NCI-H2227 (cell line): ENCODE data around the gene DYNLT5.
"Not testable (repeated sequence)": the region's sequence is repeated elsewhere in the genome, so short reads cannot be mapped to it uniquely, and the experiment has no call there.

Experiments
- DNase-seq: peaks from one replicate; lab custom pipeline; 2025; ENCODE audit not compliant: unreplicated experiment; lab: John Stamatoyannopoulos, UW

DYNLT5 gene

GRCh38 chr1:66747501-66747900, 4.8 kb upstream of the DYNLT5 start:
- no peak for DNase-seq

DNA sequence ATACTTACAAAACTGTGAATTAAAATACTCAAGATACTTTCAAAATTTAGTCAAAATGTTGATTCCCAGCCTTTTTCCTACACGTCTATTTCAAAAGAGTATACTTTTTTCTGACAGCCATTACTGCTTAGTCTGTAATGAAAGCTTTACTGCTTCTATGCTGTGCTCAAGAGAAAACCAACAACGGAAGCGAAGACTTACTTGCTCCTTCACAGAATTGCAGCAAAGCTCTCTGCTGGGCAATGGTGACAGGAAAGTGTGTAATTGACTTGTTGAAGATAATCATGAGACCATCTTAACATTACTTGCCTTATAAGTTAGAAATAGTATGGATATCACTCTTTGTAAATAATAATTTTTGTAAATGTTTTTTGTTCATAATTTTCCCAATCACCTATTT, 1.7 kb upstream of the DYNLT5 start:
- no peak for DNase-seq

- DNase-seq: no peak
Measured at GRCh38 chr1:66751160-66751559, 1.1 kb upstream of the DYNLT5 start.

DNA sequence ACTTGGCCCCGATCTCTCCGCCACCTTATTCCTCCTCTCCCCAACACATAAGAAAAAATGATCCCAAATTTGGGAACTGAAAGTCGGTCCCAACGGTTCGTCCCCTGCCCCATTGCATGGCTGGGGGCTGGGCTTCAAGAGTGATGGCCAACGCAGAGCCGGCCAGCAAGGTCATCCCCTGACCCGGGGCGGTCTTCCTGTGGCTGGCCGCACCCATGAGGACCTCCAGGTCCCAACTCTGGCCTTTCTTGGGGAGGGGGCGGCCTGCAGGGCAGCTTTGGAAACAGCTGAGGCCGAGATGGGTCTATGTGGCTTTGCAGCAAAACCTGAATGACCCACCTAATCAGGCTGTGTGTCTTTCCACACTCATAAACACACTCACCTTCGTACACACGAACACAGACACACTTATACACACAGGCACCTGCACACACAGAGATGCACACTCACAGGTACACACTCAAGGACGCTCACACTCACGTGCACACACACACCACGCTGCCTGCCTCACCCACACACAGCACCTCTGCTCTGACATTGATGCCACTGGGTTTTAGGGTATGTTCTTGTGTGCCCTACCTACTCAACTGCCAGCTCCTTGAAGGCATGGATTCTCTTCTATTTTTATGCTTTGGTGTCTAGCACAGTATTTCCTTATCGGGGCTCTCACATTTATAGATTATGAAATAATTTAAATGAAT, 562 bp downstream of the DYNLT5 start:
- DNase-seq: no peak

- DNase-seq: no peak
Measured at GRCh38 chr1:66757722-66758240, 5.5 kb downstream of the DYNLT5 start.

DNA sequence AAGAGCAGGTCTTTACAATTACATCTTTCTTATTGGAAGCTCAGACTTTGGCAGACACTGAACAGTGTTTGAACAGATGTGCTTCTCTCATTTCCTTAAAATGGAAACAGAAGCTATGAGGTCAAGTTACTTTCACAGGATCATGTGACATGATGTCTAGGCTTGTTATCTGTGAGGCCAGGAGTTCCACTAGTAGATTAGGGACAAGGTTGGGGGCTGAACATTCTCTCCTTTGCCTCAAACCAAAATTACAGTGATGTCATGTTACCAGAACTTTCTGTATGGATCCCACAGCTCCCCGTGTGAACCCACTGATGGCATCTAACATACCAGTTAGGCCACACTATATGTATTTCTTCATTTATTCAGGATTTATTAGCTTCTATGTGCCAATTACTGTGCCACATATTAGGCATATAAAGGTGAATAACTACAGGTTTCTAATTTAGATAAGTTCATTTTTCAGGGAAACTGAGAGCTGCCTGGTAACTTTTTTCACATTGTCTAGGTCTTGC, 6.0 kb downstream of the DYNLT5 start:
- no peak for DNase-seq

GRCh38 chr1:66760506-66760905, 8.2 kb downstream of the DYNLT5 start:
- DNase-seq: no peak

DNA sequence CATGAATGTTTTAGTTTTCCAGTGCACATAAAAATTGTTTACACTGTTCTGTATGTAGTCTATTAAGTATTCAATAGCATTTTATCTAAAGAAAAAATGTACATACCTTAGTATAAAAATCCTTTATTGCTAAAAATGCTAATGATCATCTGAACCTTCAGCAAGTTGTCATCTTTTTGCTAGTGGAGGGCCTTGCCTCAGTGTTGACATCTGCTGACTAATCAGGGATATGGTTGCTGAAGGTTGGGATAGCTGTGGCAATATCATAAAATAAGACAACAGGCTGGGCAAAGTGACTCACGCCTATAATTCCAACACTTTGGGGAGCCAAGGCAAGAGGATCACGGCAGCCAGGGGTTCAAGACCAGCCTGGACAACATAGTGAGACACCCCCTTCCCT, 9.0 kb downstream of the DYNLT5 start:
- DNase-seq: no peak

DNA sequence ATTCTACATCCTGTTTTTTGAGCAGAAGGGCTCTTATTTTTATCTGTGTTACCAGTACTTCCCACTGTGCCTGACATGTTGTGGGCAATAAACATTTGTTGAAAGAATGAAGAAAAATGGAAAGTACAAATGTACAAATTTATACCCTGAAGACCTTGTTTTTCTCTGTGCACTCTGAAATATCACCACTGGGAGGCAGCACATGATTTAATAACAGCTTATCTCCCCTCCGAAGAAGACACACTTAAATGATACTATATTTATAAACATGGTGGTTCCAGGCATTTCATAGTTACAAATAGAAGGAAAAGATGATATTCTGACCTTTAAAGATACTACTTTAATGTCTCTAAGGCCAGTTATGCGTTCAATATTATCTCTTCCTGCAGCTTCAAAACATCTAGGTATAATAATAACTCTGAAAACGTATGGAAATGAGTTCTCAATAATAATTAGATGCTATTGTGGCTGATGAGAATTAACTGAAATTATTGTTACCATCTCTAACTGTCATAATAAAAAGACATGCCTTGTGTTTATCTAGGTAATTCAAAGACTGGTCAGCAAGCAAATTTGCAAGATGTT, 12.8 kb downstream of the DYNLT5 start:
- DNase-seq: peak; percentile 67

DNA sequence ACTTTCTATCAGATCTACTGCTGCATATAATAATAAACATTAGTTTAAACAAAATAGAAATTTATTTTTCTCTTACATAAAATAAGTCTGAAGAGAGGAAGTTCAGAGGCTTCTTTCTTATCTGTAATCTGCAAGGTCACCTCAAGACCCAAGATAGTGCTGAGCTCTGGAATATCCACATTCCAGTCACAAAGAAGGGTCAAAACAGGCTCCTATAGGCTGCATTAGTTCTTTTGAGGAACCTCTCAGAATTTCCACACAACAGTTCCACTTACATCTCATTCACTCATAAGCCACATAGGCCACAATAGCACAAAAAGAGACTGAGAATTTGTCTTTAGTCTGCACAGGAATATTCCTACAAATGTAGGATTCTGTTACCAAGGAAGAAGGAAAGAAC, 15.4 kb downstream of the DYNLT5 start:
- no peak for DNase-seq

DNA sequence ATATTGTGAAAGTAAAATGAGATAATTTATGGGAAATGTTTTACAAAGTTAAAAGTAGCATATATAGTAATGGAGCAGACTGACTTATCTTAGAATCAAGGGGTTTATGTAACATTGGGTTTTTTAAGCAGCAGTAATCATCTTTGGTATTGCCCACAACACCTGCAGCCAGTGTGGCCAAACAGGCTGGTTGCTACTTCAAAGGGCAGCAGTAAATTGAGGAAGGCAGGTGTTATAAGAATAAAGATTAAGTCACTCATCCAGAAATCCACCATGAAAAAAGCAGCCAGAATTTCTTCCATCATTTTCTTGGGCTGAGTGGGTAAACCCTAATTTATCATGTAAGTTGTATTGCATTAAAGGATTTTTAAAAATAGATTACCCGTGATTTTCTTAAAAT, 16.7 kb downstream of the DYNLT5 start:
- DNase-seq: no peak

DNA sequence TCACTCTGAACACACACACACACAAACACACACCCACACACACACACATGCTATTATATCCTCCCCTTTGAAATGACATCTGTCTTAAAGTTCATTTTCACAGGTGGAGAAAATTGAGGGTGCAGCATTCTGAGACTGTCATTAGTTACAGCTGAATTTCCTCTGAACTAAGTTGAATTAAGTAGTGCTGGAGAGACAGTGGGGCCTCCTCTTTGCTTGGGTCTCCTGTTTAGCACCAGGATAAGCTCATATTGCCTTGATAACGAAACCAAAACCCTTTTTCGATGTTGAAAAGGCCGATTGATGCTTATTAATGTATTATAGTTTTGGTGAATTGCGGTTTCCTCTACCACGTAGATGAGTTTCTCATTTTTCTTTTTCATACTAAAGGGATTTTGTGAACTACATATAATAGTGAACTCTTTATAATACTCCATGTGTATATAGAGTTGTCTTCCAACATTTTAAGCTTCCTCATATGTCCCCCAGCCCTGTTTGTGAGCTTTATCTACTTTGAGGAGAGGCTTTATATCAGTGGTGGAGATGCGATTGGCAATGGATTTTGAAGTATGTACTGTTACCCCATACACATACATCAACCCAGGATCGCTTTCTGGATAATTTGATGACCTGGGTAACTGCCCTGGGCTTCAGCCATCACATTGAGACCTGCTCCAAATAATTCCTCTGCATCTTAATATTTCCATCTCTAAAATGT, 17.4 kb downstream of the DYNLT5 start:
- DNase-seq: peak; percentile 47

- DNase-seq: no peak
Measured at GRCh38 chr1:66770240-66770639, 18.0 kb downstream of the DYNLT5 start.

- no peak for DNase-seq
Measured at GRCh38 chr1:66770694-66771093, 18.4 kb downstream of the DYNLT5 start.

DNA sequence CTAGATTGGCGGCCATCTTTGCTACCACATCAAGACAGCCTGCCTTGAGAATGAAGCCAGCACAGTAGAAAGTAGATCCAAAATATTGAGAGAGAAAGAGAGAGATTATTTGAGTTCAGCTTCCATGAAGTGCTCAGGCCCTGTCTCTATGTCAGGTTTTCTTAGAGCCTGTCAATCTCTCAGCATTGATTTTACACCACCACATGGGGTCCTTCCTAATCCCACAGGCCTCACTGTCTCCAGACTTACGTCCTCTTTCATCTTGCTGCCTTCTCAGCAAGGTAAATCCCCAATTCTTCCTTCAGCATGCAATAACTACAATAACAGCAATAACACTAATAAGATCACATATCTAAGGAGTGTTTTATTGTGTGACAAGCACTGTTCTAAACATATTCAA, 21.0 kb downstream of the DYNLT5 start:
- no peak for DNase-seq

- DNase-seq: no peak
Measured at GRCh38 chr1:66774438-66774837, 22.2 kb downstream of the DYNLT5 start.

GRCh38 chr1:66775646-66776045, 23.4 kb downstream of the DYNLT5 start:
- no peak for DNase-seq

DNA sequence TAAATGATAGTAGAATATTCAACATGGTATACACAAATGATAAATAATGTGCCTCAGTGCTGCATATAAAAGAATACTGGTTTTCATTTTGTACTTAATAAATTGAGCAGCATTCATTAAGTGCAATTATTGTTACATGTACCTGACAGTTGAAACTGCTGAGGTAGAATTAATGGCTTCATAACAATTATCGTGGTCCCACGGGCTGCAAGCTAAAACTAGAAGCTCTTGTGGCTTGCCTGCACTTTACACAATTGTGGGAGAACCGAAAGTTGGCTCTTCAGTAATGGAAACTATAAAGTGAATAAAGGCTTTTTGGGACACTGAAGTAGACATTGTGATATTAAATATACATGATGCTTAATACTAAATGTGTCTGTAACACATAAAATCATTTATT, 25.6 kb downstream of the DYNLT5 start:
- no peak for DNase-seq

GRCh38 chr1:66778266-66778665, 26.0 kb downstream of the DYNLT5 start:
- no peak for DNase-seq

GRCh38 chr1:66778969-66779368, 26.7 kb downstream of the DYNLT5 start:
- DNase-seq: no peak

DNA sequence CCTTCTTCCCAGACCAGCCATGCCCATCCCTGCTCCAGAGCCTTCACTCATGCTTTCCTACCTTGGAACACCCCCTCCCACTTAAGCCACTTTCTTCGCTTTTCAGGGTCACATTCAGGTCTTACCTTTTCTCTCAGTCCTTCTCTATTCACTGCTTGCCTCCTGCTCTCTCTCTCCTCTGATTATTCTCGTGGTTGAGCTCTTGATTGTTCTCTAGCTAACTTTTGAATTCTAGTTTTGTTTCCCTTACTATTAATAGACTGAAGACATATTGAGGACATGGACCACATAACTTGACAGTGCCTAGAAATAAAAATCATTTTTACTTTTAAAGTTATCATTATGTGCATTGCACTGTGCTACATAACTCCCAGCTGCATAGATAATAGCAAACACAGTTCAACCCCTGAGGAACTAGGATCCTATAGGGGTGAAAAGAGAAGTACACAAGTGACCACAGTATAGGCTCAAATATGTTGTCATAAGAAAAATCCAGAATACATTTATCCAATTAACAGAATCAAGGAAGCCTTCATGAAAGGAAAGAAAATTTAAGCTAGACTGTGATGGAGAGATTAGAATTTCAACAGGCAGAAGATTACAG, 27.3 kb downstream of the DYNLT5 start:
- DNase-seq: no peak

DNA sequence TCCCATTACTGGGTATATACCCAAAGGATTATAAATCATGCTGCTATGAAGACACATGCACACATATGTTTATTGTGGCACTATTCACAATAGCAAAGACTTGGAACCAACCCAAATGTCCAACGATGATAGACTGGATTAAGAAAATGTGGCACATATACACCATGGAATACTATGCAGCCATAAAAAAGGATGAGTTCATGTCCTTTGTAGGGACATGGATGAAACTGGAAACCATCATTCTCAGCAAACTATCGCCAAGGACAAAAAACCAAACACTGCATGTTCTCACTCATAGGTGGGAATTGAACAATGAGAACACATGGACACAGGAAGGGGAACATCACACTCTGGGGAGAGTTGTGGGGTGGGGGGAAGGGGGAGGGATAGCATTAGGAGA, 33.5 kb downstream of the DYNLT5 start:
- not testable (repeated sequence) for DNase-seq
